Activated CD4-positive, alpha-beta T cell treated with anti-CD3 and anti-CD28 coated beads, Interleukin-2, amount 10 ng/mL, durations not matched to agents 7 days and 5 days (primary cell): ENCODE measurements around the gene CDHR5. TPM values are rescaled to one million over a fixed set of nuclear protein-coding genes. Genes with fewer than 3 reads are reported as not detected.

ENCODE experiments used
- CTCF ChIA-PET: fragments of 350-600 bp; sonication (Branson Sonifier 250); formaldehyde crosslinking; loops from one replicate; lab custom pipeline; 2021; ENCODE audit warnings: antibody characterized with exemption; lab: Charles Lee
- POLR2A ChIA-PET: fragments of 350-600 bp; sonication (Branson Sonifier 250); formaldehyde crosslinking; loops from one replicate; lab custom pipeline; 2021; ENCODE audit warnings: antibody characterized with exemption; lab: Charles Lee
- DNase-seq: peaks from one replicate; pipeline ENCODE4 v3.0.0-alpha.2; 2020
- H3K27ac Mint-ChIP-seq: one replicate; pipeline ENCODE4 v1.8.0; 2021; ENCODE audit warnings: mild to moderate bottlenecking, moderate library complexity, mixed read lengths
- H3K27me3 Mint-ChIP-seq: one replicate; pipeline ENCODE4 v1.8.0; 2021; ENCODE audit warnings: mixed read lengths
- H3K36me3 Mint-ChIP-seq: one replicate; pipeline ENCODE4 v1.8.0; 2021; ENCODE audit warnings: low read depth, mixed read lengths
- H3K4me1 Mint-ChIP-seq: one replicate; pipeline ENCODE4 v1.8.0; 2021; ENCODE audit warnings: mixed read lengths
- H3K4me3 Mint-ChIP-seq: one replicate; pipeline ENCODE4 v1.8.0; 2021; ENCODE audit warnings: mild to moderate bottlenecking, moderate library complexity, mixed read lengths
- H3K9me3 Mint-ChIP-seq: one replicate; pipeline ENCODE4 v1.8.0; 2021; ENCODE audit warnings: mixed read lengths
- total RNA-seq, 2 experiments: library from RNA; stranded (reverse); gene quantifications; one replicate each; pipeline ENCODE4 v1.2.3, GENCODE V29; 2021

Gene CDHR5
- total RNA-seq, 2 experiments from 2014 or later = not detected

DNA sequence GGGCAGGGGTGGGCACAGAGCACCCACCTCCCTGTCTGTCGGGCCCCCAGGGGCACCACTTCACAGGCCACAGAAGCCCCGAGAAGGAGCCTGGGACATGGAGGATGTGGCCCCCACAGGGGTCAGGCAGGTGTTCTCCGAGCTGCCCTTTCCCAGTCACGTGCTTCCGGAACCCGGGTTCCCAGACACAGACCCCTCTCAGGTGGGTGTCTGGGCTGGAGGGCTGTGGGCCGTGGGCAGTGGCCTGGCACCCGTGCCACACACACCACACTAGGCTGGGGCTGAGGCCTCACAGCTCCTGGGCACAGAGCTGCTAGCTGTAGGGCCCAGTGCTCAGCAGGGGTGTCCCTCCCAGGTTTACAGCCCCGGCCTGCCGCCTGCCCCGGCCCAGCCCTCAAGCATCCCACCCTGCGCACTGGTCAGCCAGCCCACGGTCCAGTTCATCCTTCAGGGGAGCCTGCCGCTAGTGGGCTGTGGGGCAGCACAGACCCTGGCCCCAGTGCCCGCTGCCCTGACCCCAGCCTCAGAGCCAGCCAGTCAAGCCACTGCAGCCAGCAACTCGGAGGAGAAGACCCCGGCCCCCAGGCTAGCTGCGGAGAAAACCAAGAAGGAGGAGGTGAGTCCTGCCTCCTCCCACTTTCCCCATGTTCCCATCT, 14.5 kb downstream of the CDHR5 start:
- Mint-ChIP-seq H3K4me3 (no peak overlapping the region), H3K9me3 (no peaks in the 10 kb centered on the region), H3K27ac (no peak overlapping the region), H3K4me1 (peaks cover 14% of the 10 kb centered on the region), H3K36me3 (peaks cover 43% of the 10 kb centered on the region), H3K27me3 (no peaks in the 10 kb centered on the region)
- DNase-seq = no peak
- ChIA-PET CTCF (interaction anchor here (1.0 to 1.3 kb wide), 2 partner anchors 29 to 30 kb away, joined by 3 read pairs; no protein-coding TSS in a partner anchor), POLR2A (interaction anchor here (0.7 kb wide), 1 partner anchor 36 kb away, joined by 3 read pairs; no protein-coding TSS in a partner anchor)

DNA sequence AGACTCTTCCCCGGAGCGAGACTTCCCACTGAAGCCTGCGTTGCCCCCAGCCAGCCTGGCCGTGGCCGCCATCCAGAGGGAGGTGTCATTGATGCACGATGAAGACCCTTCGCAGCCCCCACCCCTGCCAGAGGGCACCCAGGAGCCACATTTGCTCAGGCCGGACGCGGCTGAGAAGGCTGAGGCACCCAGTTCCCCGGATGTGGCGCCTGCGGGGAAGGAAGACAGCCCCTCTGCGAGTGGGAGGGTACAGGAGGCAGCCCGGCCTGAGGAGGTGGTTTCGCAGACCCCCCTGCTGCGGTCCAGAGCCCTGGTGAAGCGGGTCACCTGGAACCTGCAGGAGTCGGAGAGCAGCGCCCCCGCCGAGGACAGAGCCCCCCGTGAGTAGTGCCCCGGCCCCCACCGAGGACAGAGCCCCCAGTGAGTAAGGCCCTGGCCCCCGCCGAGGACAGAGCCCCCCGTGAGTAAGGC, 15.4 kb downstream of the CDHR5 start:
- Mint-ChIP-seq H3K36me3 (peaks cover 45% of the 10 kb centered on the region), H3K4me1 (peaks cover 12% of the 10 kb centered on the region), H3K4me3 (no peak overlapping the region), H3K27me3 (no peaks in the 10 kb centered on the region), H3K9me3 (no peaks in the 10 kb centered on the region), H3K27ac (no peak overlapping the region)
- CTCF ChIA-PET = no interaction called here
- POLR2A ChIA-PET = interaction anchor here (0.7 to 1.1 kb wide), 2 partner anchors 33 to 35 kb away, joined by 3 read pairs; partner anchors contain the start of gene PHRF1
- no peak for DNase-seq

DNA sequence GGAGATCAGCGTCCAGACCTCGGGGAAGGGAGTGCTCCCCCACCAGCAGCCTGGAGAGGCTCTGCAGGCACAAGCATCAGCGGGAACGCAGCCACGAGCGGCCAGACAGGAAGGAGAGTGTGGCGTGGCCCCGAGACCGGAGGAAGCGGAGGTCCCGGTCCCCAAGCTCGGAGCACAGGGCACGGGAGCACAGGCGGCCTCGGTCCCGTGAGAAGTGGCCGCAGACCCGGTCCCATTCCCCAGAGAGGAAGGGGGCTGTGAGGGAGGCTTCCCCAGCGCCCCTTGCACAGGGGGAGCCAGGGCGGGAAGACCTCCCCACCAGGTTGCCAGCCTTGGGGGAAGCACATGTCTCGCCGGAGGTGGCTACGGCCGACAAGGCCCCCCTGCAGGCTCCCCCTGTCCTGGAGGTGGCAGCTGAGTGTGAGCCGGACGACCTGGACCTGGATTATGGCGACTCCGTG, 15.9 kb downstream of the CDHR5 start:
- ChIA-PET CTCF (no interaction called here), POLR2A (interaction anchor here (1.1 kb wide), 1 partner anchor 33 kb away, joined by 3 read pairs; the partner anchor contains the start of gene PHRF1)
- Mint-ChIP-seq H3K27ac (peak overlapping the region; percentile 62), H3K27me3 (no peaks in the 10 kb centered on the region), H3K36me3 (peaks cover 47% of the 10 kb centered on the region), H3K4me1 (peaks cover 8% of the 10 kb centered on the region), H3K9me3 (no peaks in the 10 kb centered on the region), H3K4me3 (no peak overlapping the region)
- no peak for DNase-seq

DNA sequence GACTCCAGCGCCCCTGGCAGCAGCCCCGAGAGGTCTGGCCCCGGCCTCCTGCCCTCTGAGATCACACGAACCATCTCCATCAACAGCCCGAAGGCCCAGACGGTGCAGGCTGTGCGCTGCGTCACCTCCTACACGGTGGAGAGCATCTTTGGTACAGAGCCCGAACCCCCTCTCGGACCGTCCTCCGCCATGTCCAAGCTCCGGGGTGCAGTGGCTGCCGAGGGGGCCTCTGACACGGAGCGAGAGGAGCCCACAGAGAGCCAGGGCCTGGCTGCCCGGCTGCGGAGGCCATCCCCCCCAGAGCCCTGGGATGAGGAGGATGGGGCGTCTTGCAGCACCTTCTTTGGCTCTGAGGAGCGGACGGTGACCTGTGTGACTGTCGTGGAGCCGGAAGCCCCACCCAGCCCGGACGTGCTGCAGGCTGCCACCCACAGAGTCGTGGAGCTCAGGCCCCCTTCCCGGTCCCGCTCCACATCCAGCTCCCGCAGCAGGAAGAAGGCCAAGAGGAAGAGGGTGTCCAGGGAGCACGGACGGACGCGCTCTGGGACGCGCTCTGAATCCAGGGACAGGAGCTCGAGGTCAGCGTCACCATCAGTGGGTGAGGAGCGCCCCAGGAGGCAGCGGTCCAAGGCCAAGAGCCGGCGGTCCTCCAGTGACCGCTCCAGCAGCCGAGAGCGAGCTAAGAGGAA, 16.6 kb downstream of the CDHR5 start:
- no peak for DNase-seq
- no peak overlapping the region for H3K4me3 Mint-ChIP-seq
- no peaks in the 10 kb centered on the region for H3K27me3 Mint-ChIP-seq
- H3K36me3 Mint-ChIP-seq = peaks cover 42% of the 10 kb centered on the region
- CTCF ChIA-PET = interaction anchor here (1.3 kb wide), 1 partner anchor 9 kb away, joined by 4 read pairs; no protein-coding TSS in a partner anchor
- peaks cover 4% of the 10 kb centered on the region for H3K4me1 Mint-ChIP-seq
- POLR2A ChIA-PET = interaction anchor here (1.1 kb wide), 1 partner anchor 32 kb away, joined by 3 read pairs; the partner anchor contains the start of gene PHRF1
- no peaks in the 10 kb centered on the region for H3K9me3 Mint-ChIP-seq
- no peak overlapping the region for H3K27ac Mint-ChIP-seq

DNA sequence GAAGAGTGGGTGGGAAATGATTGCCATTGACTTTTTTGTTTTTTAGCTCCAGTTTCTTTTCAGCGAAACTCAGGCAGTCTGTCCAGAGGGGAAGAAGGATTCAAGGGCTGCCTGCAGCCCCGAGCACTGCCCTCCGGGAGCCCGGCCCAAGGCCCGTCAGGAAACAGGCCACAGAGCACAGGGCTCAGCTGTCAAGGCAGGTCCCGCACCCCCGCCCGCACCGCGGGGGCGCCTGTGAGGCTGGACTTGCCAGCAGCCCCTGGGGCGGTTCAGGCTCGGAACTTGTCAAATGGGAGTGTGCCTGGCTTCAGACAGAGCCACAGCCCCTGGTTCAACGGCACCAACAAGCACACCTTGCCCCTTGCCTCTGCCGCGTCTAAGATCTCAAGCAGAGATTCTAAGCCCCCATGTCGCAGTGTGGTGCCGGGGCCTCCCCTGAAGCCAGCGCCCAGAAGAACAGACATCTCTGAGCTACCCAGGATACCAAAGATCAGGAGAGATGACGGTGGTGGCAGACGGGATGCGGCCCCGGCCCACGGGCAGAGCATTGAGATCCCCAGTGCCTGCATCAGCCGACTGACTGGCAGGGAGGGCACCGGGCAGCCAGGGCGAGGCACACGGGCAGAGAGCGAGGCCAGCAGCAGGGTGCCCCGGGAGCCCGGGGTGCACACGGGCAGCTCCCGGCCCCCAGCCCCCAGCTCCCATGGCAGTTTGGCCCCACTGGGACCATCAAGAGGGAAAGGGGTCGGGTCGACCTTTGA, 17.6 kb downstream of the CDHR5 start:
- no peak for DNase-seq
- Mint-ChIP-seq H3K27me3 (no peaks in the 10 kb centered on the region), H3K4me3 (no peak overlapping the region), H3K36me3 (peaks cover 39% of the 10 kb centered on the region), H3K9me3 (no peaks in the 10 kb centered on the region), H3K4me1 (peaks cover 2% of the 10 kb centered on the region), H3K27ac (no peak overlapping the region)
- ChIA-PET CTCF (interaction anchor here (0.7 to 1.3 kb wide), 3 partner anchors 8 to 31 kb away, joined by 3 to 4 read pairs (median 4); partner anchors contain the start of gene PHRF1), POLR2A (no interaction called here)

DNA sequence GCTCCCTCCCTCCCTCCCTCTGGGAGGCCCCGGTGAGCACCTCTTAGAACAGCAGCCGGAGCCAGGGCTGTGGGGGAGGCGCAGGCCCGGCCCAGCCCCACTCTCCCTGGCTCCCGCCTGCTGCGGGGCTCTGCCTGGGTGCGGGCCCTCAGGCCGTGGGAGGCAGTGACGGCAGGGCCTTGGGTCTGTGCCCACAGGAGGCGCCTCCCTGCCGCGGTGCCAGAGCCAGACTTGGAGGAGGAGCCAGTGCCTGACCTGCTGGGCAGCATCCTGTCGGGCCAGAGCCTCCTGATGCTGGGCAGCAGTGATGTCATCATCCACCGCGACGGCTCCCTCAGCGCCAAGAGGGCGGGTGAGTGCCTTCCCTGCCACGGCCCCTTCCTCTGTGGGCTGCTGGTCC, 18.5 kb downstream of the CDHR5 start:
- Mint-ChIP-seq H3K4me3 (no peak overlapping the region), H3K4me1 (no peaks in the 10 kb centered on the region), H3K27ac (no peak overlapping the region), H3K27me3 (no peaks in the 10 kb centered on the region), H3K36me3 (peaks cover 39% of the 10 kb centered on the region), H3K9me3 (no peaks in the 10 kb centered on the region)
- ChIA-PET CTCF (interaction anchor here (1.3 kb wide), 1 partner anchor 12 kb away, joined by 3 read pairs; no protein-coding TSS in a partner anchor), POLR2A (no interaction called here)
- no peak for DNase-seq

DNA sequence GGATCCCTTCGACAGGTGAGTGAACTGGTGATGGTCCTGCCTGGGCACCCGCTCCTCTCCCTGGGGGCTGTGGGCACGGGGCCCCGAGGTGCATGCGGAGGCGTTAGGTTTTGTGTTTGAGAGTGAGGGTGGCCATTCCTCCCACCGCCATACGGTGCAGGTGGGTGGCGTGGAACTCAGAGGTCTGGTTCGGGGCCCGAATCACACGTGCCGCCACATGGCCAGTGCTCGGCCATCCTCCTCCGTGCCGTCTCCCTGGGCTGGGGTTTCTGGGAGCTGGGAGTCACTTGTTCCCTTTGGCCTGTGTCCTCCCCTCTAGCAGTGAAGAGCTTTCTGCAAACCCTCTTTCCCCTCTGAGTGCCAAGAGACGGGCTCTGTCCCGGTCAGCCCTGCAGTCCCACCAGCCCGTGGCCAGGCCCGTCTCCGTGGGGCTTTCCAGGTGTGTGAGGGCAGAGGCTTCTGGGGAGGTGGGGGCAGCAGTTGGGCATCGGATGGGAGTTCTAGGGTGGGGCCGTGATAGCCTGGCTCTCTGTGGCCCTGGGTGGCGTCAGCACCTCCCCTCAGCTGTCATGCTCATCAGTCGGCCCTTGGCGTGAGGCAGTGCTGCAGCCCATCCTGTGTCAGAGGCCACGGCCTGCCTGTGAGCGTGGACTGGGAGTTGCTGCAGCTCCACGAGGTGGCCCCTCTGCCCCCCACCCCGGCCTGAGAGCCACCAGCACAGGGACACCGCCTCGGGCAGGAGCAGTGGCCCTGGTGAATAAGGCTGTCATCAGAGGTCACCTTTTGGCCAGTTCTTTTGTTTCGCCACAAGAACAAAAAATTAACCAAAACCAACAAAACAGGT, 19.2 kb downstream of the CDHR5 start:
- Mint-ChIP-seq H3K9me3 (no peaks in the 10 kb centered on the region), H3K4me3 (no peak overlapping the region), H3K27ac (no peak overlapping the region), H3K4me1 (no peaks in the 10 kb centered on the region), H3K27me3 (no peaks in the 10 kb centered on the region), H3K36me3 (peaks cover 34% of the 10 kb centered on the region)
- POLR2A ChIA-PET = no interaction called here
- no peak for DNase-seq
- CTCF ChIA-PET = interaction anchor here (1.0 to 1.2 kb wide), 2 partner anchors 18 to 22 kb away, joined by 3 to 6 read pairs; no protein-coding TSS in a partner anchor

DNA sequence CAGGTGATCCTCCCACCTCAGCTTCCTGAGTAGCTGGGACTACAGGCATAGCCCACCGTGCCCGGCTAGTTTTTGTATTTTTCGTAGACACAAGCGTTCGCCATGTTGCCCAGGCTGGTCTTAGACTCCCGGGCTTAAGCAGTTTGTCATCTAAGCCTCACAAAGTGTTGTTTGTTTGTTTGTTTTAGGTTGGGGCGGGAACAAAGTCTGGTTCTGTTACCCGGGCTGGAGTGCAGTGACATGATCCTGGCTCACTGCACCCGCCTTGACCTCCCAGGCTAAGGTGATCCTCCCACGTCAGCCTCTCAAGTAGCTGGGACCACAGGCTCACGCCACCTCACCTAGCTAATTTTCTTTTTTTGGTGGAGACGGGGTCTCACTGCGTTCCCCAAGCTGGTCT, 21.6 kb downstream of the CDHR5 start:
- H3K9me3 Mint-ChIP-seq = no peaks in the 10 kb centered on the region
- no peak overlapping the region for H3K27ac Mint-ChIP-seq
- ChIA-PET POLR2A (no interaction called here), CTCF (interaction anchor here (0.9 to 2.0 kb wide), 2 partner anchors 12 to 18 kb away, joined by 3 to 4 read pairs; no protein-coding TSS in a partner anchor)
- no peak overlapping the region for H3K4me3 Mint-ChIP-seq
- peaks cover 42% of the 10 kb centered on the region for H3K36me3 Mint-ChIP-seq
- no peaks in the 10 kb centered on the region for H3K4me1 Mint-ChIP-seq
- DNase-seq = no peak
- no peaks in the 10 kb centered on the region for H3K27me3 Mint-ChIP-seq

DNA sequence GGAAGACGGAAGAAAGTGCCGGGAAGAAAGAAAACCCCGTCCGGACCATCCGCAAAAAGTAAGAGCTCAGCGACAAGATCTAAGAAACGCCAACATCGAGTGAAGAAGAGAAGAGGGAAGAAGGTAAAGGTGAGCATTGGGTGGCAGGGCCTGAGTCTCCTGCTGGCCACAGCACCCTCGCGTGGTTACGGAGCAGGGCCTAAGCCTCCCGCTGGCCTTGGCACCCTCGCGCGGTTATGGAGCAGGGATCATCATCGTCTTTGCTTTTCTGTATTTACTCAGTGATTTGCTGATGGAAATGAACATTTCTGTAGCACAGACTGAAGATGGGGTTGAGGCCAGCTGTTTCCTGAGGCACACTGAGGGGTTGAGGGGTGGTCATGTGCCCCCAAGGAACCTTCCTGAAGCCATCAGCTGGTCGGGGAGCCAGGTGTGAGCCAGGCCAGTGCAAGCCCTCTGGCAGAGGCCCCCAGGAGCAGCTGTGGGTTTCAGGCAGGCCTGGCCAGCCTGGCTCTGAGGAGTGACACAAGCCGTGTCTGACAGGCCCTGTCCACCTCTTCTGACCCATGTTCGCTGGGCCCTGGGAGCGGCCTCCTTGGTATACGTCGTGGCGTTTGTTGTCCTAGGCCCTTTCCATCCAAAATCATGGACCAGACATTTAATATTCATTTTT, 23.0 kb downstream of the CDHR5 start:
- DNase-seq = no peak
- ChIA-PET POLR2A (no interaction called here), CTCF (interaction anchor here (0.5 to 1.4 kb wide), 3 partner anchors 10 to 1703 kb away, joined by 3 to 5 read pairs (median 3); no protein-coding TSS in a partner anchor)
- Mint-ChIP-seq H3K27me3 (no peaks in the 10 kb centered on the region), H3K4me3 (no peak overlapping the region), H3K36me3 (peaks cover 43% of the 10 kb centered on the region), H3K4me1 (peaks cover 4% of the 10 kb centered on the region), H3K9me3 (no peaks in the 10 kb centered on the region), H3K27ac (peak overlapping the region; percentile 74)

DNA sequence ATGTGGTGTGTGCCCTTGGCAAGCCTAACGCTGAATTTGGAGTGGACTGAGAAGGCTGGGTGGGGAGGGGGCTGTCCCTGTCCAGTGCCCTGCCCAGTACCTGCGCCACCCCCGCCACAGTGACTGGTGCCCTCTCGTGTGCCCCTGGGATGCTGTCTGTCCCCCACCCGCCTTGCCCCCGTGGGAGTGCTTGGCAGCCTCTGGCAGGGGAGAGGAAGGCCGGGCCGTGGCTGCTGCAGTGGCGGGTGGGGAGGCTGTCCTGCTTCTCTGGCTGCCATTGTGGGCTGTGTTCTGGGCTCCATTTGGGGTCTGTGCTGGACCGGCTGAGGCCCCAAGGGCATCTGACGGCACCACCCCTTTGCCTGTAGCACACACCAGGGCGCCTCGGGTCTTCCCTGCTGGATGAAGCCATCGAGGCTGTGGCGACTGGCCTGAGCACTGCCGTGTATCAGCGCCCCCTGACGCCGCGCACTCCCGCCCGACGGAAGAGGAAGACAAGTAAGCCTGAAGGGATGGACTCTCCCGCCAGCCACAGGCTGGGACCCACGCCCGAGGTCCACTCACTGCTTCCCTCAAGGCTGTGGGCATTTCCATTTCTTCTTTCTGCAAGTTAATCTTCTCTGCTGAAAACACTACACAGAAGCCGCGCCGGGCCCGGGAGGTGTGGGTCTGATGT, 26.6 kb downstream of the CDHR5 start:
- H3K9me3 Mint-ChIP-seq = no peaks in the 10 kb centered on the region
- H3K27ac Mint-ChIP-seq = no peak overlapping the region
- H3K4me1 Mint-ChIP-seq = peaks cover 13% of the 10 kb centered on the region
- no peak for DNase-seq
- H3K4me3 Mint-ChIP-seq = no peak overlapping the region
- H3K27me3 Mint-ChIP-seq = no peaks in the 10 kb centered on the region
- POLR2A ChIA-PET = no interaction called here
- CTCF ChIA-PET = no interaction called here
- peaks cover 45% of the 10 kb centered on the region for H3K36me3 Mint-ChIP-seq

DNA sequence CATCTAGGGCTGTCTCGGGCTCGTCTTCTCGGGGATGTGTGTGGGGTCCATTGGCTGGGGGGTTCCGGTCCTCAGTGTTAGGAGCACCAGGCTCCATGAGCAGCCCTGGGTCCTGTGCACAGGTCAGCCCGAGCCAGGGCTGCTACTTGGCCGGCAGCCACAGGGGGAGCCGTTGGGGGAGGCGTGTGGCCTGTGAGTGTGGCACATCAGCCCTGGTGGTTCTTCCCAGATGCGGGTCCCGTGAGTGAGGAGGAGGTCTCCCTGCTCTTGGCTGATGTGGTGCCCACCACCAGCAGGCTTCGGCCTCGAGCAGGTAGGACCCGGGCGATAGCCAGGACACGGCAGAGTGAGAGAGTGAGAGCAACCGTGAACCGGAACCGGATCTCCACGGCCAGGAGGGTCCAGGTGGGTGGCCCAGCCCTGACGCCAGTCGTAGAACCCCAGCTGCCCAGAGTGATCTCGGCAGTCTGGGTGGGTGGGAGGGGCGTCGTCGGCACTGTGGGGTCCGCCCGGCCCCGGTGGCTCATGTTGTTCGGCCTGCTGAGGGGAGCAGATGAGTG, 27.5 kb downstream of the CDHR5 start:
- H3K27me3 Mint-ChIP-seq = no peaks in the 10 kb centered on the region
- H3K36me3 Mint-ChIP-seq = peaks cover 51% of the 10 kb centered on the region
- ChIA-PET CTCF (no interaction called here), POLR2A (no interaction called here)
- H3K27ac Mint-ChIP-seq = peak overlapping the region; percentile 73
- H3K4me3 Mint-ChIP-seq = no peak overlapping the region
- H3K4me1 Mint-ChIP-seq = peaks cover 13% of the 10 kb centered on the region
- DNase-seq = no peak
- no peaks in the 10 kb centered on the region for H3K9me3 Mint-ChIP-seq
